ENCODE results near the gene FIBCD1. TPM values are rescaled to one million over a fixed set of nuclear protein-coding genes. Genes with fewer than 3 reads are reported as not detected.

The FIBCD1 gene
- total RNA-seq, 1 donor from 2014 or later: 0.20 TPM

- no peak for ATAC-seq
Measured at GRCh38 chr9:130905902-130906734, 32.9 kb downstream of the FIBCD1 start.

- no peak for ATAC-seq
Measured at GRCh38 chr9:130905125-130905901, 33.7 kb downstream of the FIBCD1 start.

- no peak for ATAC-seq
Measured at GRCh38 chr9:130904070-130905044, 34.7 kb downstream of the FIBCD1 start.

GRCh38 chr9:130903194-130904069 is 35.6 kb downstream of the FIBCD1 start:
- ATAC-seq: no peak

- ATAC-seq: no peak
Measured at GRCh38 chr9:130902204-130903185, 36.6 kb downstream of the FIBCD1 start.

GRCh38 chr9:130901498-130902203 is 37.4 kb downstream of the FIBCD1 start:
- peak; percentile 5 for ATAC-seq

GRCh38 chr9:130900701-130901497 is 38.1 kb downstream of the FIBCD1 start:
- no peak for ATAC-seq

- ATAC-seq: no peak
Measured at GRCh38 chr9:130899051-130899748, 39.8 kb downstream of the FIBCD1 start.

- no peak for ATAC-seq
Measured at GRCh38 chr9:130898552-130898852, 40.5 kb downstream of the FIBCD1 start.

GRCh38 chr9:130897848-130898551 is 41.0 kb downstream of the FIBCD1 start:
- ATAC-seq: no peak

- ATAC-seq: no peak
Measured at GRCh38 chr9:130897105-130897751, 41.8 kb downstream of the FIBCD1 start.

- ATAC-seq: no peak
Measured at GRCh38 chr9:130896233-130897014, 42.6 kb downstream of the FIBCD1 start, which contains the start of gene QRFP. QRFP (minus strand) TSS chr9:130896812; CDS start chr9:130893838, 2,974 bp downstream.

GRCh38 chr9:130895481-130896232 is 43.4 kb downstream of the FIBCD1 start:
- ATAC-seq: no peak

- ATAC-seq: no peak
Measured at GRCh38 chr9:130895038-130895437, 44.0 kb downstream of the FIBCD1 start.

GRCh38 chr9:130894546-130894945 is 44.5 kb downstream of the FIBCD1 start:
- no peak for ATAC-seq

Data from esophagus mucosa (tissue), 1 donor.